ENCODE measurements around the gene DZIP1L. TPM values are rescaled to one million over a fixed set of nuclear protein-coding genes. Genes with fewer than 3 reads are reported as not detected.
A peak's percentile ranks its signal among the peaks of the same experiment; 100 is the strongest.

Gene DZIP1L
- total and polyA plus RNA-seq, 2 experiments from 2014 or later = 10.6 to 19.5 TPM

DNA sequence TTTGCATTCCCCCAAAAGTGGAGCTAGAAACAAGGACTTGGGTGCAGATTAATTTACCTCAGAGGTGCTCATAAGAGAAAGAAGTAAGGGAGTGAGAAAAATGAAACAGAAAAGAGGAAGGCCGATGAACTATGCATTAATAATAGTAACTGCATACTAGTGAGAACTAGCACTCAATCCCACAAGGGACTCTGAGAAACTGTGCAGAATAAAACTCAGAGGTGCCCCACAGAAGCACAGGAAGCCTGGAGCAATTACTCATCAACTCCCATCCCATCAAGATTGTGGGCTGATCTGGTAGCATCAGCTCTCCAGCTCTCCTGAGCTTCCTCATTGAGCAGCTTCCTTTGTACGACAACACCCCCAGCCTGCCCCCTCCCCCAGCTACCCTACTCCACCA lies 54.6 kb downstream of the DZIP1L start:
- no peaks in the 10 kb centered on the region for H3K9me3 Mint-ChIP-seq

More for the DNA sequence above, 54.6 kb downstream of the DZIP1L start:
- DNase-seq (ENCODE audit: low spot score) = no peak
- Mint-ChIP-seq H3K36me3 (ENCODE audit: low read depth) (peaks cover 17% of the 10 kb centered on the region), H3K27ac (peak overlapping the region; percentile 80; the same call in 1 of the 2 replicates), H3K27me3 (ENCODE audit: insufficient read depth, low read depth, poor library complexity) (peaks cover 4% of the 10 kb centered on the region), H3K4me1 (peaks cover 14% of the 10 kb centered on the region), H3K4me3 (no peak overlapping the region)
- ATAC-seq = no peak
- Histone ChIP-seq H2AFZ (no peak overlapping the region), H3K27ac (ENCODE audit: low read depth) (no peak overlapping the region), H4K20me1 (replicated peaks; ENCODE audit: insufficient read depth) (0 out of 2 replicates have a peak, but pooled peaks cover 2% of the 10 kb centered on the region), H3K4me1 (ENCODE audit: insufficient read depth) (peaks cover 4% of the 10 kb centered on the region; the same call in 1 of the 2 replicates), H3K79me2 (replicated peaks; ENCODE audit: insufficient read depth) (no peaks in the 10 kb centered on the region), H3K4me3 (no peak overlapping the region), H3K4me2 (no peak overlapping the region), H3F3A (replicated peaks; ENCODE audit: low read depth) (no peaks in the 10 kb centered on the region), H3K36me3 (ENCODE audit: insufficient read depth) (peaks cover 4% of the 10 kb centered on the region; the same call in 1 of the 2 replicates), H3K9me2 (ENCODE audit: insufficient read depth) (no peaks in the 10 kb centered on the region), H3K27me3 (ENCODE audit: insufficient read depth) (no peaks in the 10 kb centered on the region)
- no peak for TF ChIP-seq EZH2phosphoT487 (IDR thresholded peaks at IDR 0.05; ENCODE audit: unreplicated experiment)
- TF ChIP-seq, protein P1, sequence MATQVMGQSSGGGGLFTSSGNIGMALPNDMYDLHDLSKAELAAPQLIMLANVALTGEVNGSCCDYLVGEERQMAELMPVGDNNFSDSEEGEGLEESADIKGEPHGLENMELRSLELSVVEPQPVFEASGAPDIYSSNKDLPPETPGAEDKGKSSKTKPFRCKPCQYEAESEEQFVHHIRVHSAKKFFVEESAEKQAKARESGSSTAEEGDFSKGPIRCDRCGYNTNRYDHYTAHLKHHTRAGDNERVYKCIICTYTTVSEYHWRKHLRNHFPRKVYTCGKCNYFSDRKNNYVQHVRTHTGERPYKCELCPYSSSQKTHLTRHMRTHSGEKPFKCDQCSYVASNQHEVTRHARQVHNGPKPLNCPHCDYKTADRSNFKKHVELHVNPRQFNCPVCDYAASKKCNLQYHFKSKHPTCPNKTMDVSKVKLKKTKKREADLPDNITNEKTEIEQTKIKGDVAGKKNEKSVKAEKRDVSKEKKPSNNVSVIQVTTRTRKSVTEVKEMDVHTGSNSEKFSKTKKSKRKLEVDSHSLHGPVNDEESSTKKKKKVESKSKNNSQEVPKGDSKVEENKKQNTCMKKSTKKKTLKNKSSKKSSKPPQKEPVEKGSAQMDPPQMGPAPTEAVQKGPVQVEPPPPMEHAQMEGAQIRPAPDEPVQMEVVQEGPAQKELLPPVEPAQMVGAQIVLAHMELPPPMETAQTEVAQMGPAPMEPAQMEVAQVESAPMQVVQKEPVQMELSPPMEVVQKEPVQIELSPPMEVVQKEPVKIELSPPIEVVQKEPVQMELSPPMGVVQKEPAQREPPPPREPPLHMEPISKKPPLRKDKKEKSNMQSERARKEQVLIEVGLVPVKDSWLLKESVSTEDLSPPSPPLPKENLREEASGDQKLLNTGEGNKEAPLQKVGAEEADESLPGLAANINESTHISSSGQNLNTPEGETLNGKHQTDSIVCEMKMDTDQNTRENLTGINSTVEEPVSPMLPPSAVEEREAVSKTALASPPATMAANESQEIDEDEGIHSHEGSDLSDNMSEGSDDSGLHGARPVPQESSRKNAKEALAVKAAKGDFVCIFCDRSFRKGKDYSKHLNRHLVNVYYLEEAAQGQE (IDR thresholded peaks at IDR 0.05; ENCODE audit: unreplicated experiment) = no peak
- TF ChIP-seq POLR2AphosphoS5 (IDR thresholded peaks at IDR 0.05; ENCODE audit: low read depth) = no peak
- TF ChIP-seq EZH2 (IDR thresholded peaks at IDR 0.05; ENCODE audit: low read depth, unreplicated experiment) = no peak
- TF ChIP-seq, protein P2, sequence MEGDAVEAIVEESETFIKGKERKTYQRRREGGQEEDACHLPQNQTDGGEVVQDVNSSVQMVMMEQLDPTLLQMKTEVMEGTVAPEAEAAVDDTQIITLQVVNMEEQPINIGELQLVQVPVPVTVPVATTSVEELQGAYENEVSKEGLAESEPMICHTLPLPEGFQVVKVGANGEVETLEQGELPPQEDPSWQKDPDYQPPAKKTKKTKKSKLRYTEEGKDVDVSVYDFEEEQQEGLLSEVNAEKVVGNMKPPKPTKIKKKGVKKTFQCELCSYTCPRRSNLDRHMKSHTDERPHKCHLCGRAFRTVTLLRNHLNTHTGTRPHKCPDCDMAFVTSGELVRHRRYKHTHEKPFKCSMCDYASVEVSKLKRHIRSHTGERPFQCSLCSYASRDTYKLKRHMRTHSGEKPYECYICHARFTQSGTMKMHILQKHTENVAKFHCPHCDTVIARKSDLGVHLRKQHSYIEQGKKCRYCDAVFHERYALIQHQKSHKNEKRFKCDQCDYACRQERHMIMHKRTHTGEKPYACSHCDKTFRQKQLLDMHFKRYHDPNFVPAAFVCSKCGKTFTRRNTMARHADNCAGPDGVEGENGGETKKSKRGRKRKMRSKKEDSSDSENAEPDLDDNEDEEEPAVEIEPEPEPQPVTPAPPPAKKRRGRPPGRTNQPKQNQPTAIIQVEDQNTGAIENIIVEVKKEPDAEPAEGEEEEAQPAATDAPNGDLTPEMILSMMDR (conservative IDR thresholded peaks at IDR 0.05; ENCODE audit: low read depth in 2 of 2) = no peak
- no peak for TF ChIP-seq CREB1 (CRISPR knock-in tag; IDR thresholded peaks at IDR 0.05; ENCODE audit: low read depth)
- no peak for TF ChIP-seq ZNF331 (CRISPR knock-in tag; IDR thresholded peaks at IDR 0.05; ENCODE audit: low read depth)
- no peak for TF ChIP-seq STAT1 (IDR thresholded peaks at IDR 0.05; ENCODE audit: unreplicated experiment)
- no peak for TF ChIP-seq ZNF114 (CRISPR knock-in tag; IDR thresholded peaks at IDR 0.05)
- TF ChIP-seq NANOG (IDR thresholded peaks at IDR 0.05; ENCODE audit: borderline replicate concordance) = no peak
- TF ChIP-seq, protein P3, sequence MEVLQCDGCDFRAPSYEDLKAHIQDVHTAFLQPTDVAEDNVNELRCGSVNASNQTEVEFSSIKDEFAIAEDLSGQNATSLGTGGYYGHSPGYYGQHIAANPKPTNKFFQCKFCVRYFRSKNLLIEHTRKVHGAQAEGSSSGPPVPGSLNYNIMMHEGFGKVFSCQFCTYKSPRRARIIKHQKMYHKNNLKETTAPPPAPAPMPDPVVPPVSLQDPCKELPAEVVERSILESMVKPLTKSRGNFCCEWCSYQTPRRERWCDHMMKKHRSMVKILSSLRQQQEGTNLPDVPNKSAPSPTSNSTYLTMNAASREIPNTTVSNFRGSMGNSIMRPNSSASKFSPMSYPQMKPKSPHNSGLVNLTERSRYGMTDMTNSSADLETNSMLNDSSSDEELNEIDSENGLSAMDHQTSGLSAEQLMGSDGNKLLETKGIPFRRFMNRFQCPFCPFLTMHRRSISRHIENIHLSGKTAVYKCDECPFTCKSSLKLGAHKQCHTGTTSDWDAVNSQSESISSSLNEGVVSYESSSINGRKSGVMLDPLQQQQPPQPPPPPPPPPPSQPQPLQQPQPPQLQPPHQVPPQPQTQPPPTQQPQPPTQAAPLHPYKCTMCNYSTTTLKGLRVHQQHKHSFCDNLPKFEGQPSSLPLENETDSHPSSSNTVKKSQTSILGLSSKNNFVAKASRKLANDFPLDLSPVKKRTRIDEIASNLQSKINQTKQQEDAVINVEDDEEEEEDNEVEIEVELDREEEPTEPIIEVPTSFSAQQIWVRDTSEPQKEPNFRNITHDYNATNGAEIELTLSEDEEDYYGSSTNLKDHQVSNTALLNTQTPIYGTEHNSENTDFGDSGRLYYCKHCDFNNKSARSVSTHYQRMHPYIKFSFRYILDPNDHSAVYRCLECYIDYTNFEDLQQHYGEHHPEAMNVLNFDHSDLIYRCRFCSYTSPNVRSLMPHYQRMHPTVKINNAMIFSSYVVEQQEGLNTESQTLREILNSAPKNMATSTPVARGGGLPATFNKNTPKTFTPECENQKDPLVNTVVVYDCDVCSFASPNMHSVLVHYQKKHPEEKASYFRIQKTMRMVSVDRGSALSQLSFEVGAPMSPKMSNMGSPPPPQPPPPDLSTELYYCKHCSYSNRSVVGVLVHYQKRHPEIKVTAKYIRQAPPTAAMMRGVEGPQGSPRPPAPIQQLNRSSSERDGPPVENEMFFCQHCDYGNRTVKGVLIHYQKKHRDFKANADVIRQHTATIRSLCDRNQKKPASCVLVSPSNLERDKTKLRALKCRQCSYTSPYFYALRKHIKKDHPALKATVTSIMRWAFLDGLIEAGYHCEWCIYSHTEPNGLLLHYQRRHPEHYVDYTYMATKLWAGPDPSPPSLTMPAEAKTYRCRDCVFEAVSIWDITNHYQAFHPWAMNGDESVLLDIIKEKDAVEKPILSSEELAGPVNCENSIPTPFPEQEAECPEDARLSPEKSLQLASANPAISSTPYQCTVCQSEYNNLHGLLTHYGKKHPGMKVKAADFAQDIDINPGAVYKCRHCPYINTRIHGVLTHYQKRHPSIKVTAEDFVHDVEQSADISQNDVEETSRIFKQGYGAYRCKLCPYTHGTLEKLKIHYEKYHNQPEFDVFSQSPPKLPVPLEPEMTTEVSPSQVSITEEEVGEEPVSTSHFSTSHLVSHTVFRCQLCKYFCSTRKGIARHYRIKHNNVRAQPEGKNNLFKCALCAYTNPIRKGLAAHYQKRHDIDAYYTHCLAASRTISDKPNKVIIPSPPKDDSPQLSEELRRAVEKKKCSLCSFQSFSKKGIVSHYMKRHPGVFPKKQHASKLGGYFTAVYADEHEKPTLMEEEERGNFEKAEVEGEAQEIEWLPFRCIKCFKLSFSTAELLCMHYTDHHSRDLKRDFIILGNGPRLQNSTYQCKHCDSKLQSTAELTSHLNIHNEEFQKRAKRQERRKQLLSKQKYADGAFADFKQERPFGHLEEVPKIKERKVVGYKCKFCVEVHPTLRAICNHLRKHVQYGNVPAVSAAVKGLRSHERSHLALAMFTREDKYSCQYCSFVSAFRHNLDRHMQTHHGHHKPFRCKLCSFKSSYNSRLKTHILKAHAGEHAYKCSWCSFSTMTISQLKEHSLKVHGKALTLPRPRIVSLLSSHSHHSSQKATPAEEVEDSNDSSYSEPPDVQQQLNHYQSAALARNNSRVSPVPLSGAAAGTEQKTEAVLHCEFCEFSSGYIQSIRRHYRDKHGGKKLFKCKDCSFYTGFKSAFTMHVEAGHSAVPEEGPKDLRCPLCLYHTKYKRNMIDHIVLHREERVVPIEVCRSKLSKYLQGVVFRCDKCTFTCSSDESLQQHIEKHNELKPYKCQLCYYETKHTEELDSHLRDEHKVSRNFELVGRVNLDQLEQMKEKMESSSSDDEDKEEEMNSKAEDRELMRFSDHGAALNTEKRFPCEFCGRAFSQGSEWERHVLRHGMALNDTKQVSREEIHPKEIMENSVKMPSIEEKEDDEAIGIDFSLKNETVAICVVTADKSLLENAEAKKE (CRISPR knock-in tag; IDR thresholded peaks at IDR 0.05) = no peak
- no peak for TF ChIP-seq JUNB (IDR thresholded peaks at IDR 0.05; ENCODE audit: unreplicated experiment)
- TF ChIP-seq, protein P4, sequence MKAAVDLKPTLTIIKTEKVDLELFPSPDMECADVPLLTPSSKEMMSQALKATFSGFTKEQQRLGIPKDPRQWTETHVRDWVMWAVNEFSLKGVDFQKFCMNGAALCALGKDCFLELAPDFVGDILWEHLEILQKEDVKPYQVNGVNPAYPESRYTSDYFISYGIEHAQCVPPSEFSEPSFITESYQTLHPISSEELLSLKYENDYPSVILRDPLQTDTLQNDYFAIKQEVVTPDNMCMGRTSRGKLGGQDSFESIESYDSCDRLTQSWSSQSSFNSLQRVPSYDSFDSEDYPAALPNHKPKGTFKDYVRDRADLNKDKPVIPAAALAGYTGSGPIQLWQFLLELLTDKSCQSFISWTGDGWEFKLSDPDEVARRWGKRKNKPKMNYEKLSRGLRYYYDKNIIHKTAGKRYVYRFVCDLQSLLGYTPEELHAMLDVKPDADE (IDR thresholded peaks at IDR 0.05) = no peak

Data from GM23338 (cell line).